NT2/D1 (cell line): ENCODE results near the gene CFAP58.

Experiments used
- DNase-seq: peaks from one replicate; pipeline ENCODE4 v3.0.0-alpha.2; 2011; ENCODE audit warnings: low read depth, low spot score
- H3K27me3 ChIP-seq: 2 replicates; pipeline ENCODE4 v1.6.0; 2011; ENCODE audit warnings: mild to moderate bottlenecking; ENCODE audit not compliant: insufficient read length, insufficient read depth
- H3K36me3 ChIP-seq: 2 replicates; pipeline ENCODE4 v1.6.1; 2011; ENCODE audit warnings: mild to moderate bottlenecking, low read length, mixed read lengths; ENCODE audit not compliant: insufficient read depth, insufficient read length
- H3K4me1 ChIP-seq: 2 replicates; pipeline ENCODE4 v1.5.1; 2011; ENCODE audit not compliant: insufficient read depth, insufficient read length
- H3K4me3 ChIP-seq: 2 replicates; pipeline ENCODE4 v1.5.1; 2011; ENCODE audit warnings: low read depth; ENCODE audit not compliant: insufficient read length
- H3K9ac ChIP-seq: 2 replicates; pipeline ENCODE4 v1.6.0; 2011; ENCODE audit warnings: low read depth; ENCODE audit not compliant: insufficient read length
- H3K9me3 ChIP-seq: 2 replicates; pipeline ENCODE4 v1.5.1; 2011; ENCODE audit warnings: mild to moderate bottlenecking, low read length; ENCODE audit not compliant: insufficient read depth
- SUZ12 ChIP-seq: IDR thresholded peaks from 2 replicates; pipeline ENCODE4 v1.6.1; 2011; ENCODE audit not compliant: insufficient read length, insufficient read depth; ENCODE audit errors: extremely low read depth
- YY1 ChIP-seq: IDR thresholded peaks from 2 replicates; pipeline ENCODE4 v1.6.1; 2011; ENCODE audit not compliant: insufficient read length, insufficient read depth
- ZNF274 ChIP-seq: IDR thresholded peaks from 2 replicates; pipeline ENCODE4 v1.6.1; 2011; ENCODE audit warnings: mild to moderate bottlenecking, low read depth, low read length

The CFAP58 gene

GRCh38 chr10:104478380-104478779 lies 124.7 kb downstream of the CFAP58 start:
- DNase-seq, result no peak
- Histone ChIP-seq H3K36me3 (no peaks in the 10 kb centered on the region), H3K4me1 (no peaks in the 10 kb centered on the region), H3K27me3 (no peaks in the 10 kb centered on the region), H3K4me3 (no peak overlapping the region), H3K9ac (no peak overlapping the region), H3K9me3 (peaks cover 6% of the 10 kb centered on the region; the same call in 1 of the 2 replicates)
- TF ChIP-seq ZNF274 (no peak), YY1 (no peak), SUZ12 (no peak)

GRCh38 chr10:104479906-104480593 lies 126.4 kb downstream of the CFAP58 start:
- no peaks in the 10 kb centered on the region for H3K36me3 ChIP-seq
- H3K9ac ChIP-seq, result no peak overlapping the region
- H3K4me3 ChIP-seq, result no peak overlapping the region
- H3K4me1 ChIP-seq, result no peaks in the 10 kb centered on the region
- no peak for TF ChIP-seq ZNF274
- TF ChIP-seq SUZ12, result no peak
- TF ChIP-seq YY1, result no peak
- DNase-seq, result no peak
- no peaks in the 10 kb centered on the region for H3K9me3 ChIP-seq
- H3K27me3 ChIP-seq, result no peaks in the 10 kb centered on the region

DNA sequence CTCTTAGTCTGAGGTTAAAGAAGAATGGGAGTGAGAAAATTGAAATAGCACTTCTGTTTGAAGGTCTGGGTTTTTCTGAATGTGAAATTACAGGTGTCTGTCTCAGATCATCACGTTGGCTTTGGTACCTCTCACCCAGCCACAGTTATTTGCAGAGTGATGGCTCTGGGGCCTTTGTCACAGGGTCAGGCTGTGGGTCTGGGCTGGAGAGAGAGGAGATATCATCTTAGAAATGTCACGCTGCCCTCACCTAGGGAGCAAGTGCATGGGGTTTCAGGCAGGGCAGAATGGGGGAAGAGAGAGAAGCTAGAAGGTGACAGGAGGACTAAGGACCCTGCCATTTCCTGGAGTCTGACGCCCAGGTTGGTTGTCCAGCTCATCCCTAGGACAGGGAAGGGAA lies 127.2 kb downstream of the CFAP58 start:
- TF ChIP-seq SUZ12 (no peak), YY1 (no peak), ZNF274 (no peak)
- H3K4me1 ChIP-seq, result no peaks in the 10 kb centered on the region
- H3K36me3 ChIP-seq, result no peaks in the 10 kb centered on the region
- no peaks in the 10 kb centered on the region for H3K9me3 ChIP-seq
- H3K27me3 ChIP-seq, result no peaks in the 10 kb centered on the region
- no peak overlapping the region for H3K9ac ChIP-seq
- H3K4me3 ChIP-seq, result no peak overlapping the region
- DNase-seq, result no peak

GRCh38 chr10:104483582-104483981 lies 129.9 kb downstream of the CFAP58 start:
- Histone ChIP-seq H3K4me1 (no peaks in the 10 kb centered on the region), H3K9ac (no peak overlapping the region), H3K36me3 (no peaks in the 10 kb centered on the region), H3K9me3 (no peaks in the 10 kb centered on the region), H3K27me3 (no peaks in the 10 kb centered on the region), H3K4me3 (no peak overlapping the region)
- TF ChIP-seq SUZ12, result no peak
- TF ChIP-seq ZNF274, result no peak
- no peak for TF ChIP-seq YY1
- DNase-seq, result no peak

DNA sequence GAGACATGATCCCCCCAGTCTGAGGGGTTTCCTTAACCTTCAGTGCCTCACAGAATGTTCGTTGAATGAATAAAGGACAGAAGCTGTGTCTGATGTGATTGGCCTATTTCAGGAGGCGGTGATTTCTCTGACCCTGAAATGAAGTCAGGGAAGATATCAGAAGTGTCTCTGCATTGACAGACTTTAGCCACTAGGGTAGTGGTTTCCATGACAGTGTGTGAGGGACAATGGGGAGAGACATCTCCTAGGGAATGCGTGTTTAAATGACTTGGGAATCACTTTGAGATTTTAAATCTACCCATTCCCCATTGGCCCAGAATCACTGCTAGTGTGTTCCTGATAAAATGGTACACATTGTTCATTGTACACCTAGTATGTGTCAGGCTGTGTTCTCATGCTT lies 132.0 kb downstream of the CFAP58 start:
- Histone ChIP-seq H3K9ac (no peak overlapping the region), H3K9me3 (no peaks in the 10 kb centered on the region), H3K27me3 (no peaks in the 10 kb centered on the region), H3K36me3 (no peaks in the 10 kb centered on the region), H3K4me3 (no peak overlapping the region), H3K4me1 (no peaks in the 10 kb centered on the region)
- no peak for DNase-seq
- no peak for TF ChIP-seq SUZ12
- TF ChIP-seq YY1, result no peak
- no peak for TF ChIP-seq ZNF274

- H3K27me3 ChIP-seq, result no peaks in the 10 kb centered on the region
- H3K9me3 ChIP-seq, result no peaks in the 10 kb centered on the region
- no peak overlapping the region for H3K9ac ChIP-seq
- no peaks in the 10 kb centered on the region for H3K4me1 ChIP-seq
- TF ChIP-seq ZNF274, result no peak
- no peak for TF ChIP-seq YY1
- no peak for TF ChIP-seq SUZ12
- DNase-seq, result no peak
- H3K4me3 ChIP-seq, result no peak overlapping the region
- no peaks in the 10 kb centered on the region for H3K36me3 ChIP-seq
Observed at GRCh38 chr10:104486803-104487202, 133.2 kb downstream of the CFAP58 start.

GRCh38 chr10:104487794-104488438 lies 134.3 kb downstream of the CFAP58 start:
- no peak for DNase-seq
- TF ChIP-seq YY1, result no peak
- TF ChIP-seq ZNF274, result no peak
- no peak for TF ChIP-seq SUZ12
- no peaks in the 10 kb centered on the region for H3K36me3 ChIP-seq
- H3K27me3 ChIP-seq, result no peaks in the 10 kb centered on the region
- no peak overlapping the region for H3K9ac ChIP-seq
- H3K4me1 ChIP-seq, result no peaks in the 10 kb centered on the region
- no peak overlapping the region for H3K4me3 ChIP-seq
- H3K9me3 ChIP-seq, result no peaks in the 10 kb centered on the region
